ENCODE data around the gene NLN. TPM values are rescaled to one million over a fixed set of nuclear protein-coding genes. Genes with fewer than 3 reads are reported as not detected.
"Not testable (repeated sequence)": the region's sequence is repeated elsewhere in the genome, so short reads cannot be mapped to it uniquely, and the experiment has no call there.

Gene NLN
- 10 to 100 TPM; 13.3 to 23.6 (median 22.2) TPM for total RNA-seq
- long read RNA-seq, donor 1, full-length matches to known transcripts = 6 of 19 reads
- long read RNA-seq, donor 1, partial matches to known transcripts = 3 of 19 reads
- long read RNA-seq, donor 1, other reads (novel, unspliced or antisense) = 10 of 19 reads
- long read RNA-seq, donor 2, full-length matches to known transcripts = 10 of 19 reads
- long read RNA-seq, donor 2, partial matches to known transcripts = 1 of 19 reads
- long read RNA-seq, donor 2, other reads (novel, unspliced or antisense) = 8 of 19 reads

GRCh38 chr5:65721720-65722574 is at the start of gene NLN, which contains the start of gene SGTB:
Gene NLN (plus strand): TSS chr5:65722205. CDS start chr5:65722374, 169 bp downstream.
Gene SGTB (minus strand): TSS chr5:65722109. CDS start chr5:65720807, 1,302 bp downstream.
- intact Hi-C loops (cut with DNase I, micrococcal nuclease) = no loop called here
- H3K4me1 ChIP-seq (ENCODE audit: low read depth) = no peaks in the 10 kb centered on the region
- H3K36me3 ChIP-seq (ENCODE audit: low read depth) = no peaks in the 10 kb centered on the region
- peak; percentile 99 for ATAC-seq
- H3K4me3 ChIP-seq = peak within 1 kb of the TSS; percentile 68
- no peaks in the 10 kb centered on the region for H3K9me3 ChIP-seq
- peak; percentile 91 to 94 (median 92) for DNase-seq
- no peak for TF ChIP-seq CTCF (IDR thresholded peaks at IDR 0.05)

- TF ChIP-seq CTCF (IDR thresholded peaks at IDR 0.05) = no peak
- intact Hi-C loops (cut with DNase I, micrococcal nuclease) = no loop called here
- H3K36me3 ChIP-seq (ENCODE audit: low read depth) = no peaks in the 10 kb centered on the region
- no peaks in the 10 kb centered on the region for H3K9me3 ChIP-seq
- no peaks in the 10 kb centered on the region for H3K4me1 ChIP-seq (ENCODE audit: low read depth)
- no peak overlapping the region for H3K4me3 ChIP-seq
- ATAC-seq (no peak), DNase-seq (no peak)
Observed at GRCh38 chr5:65672796-65673195, 49.2 kb upstream of the NLN start.

- H3K4me3 ChIP-seq = no peak overlapping the region
- DNase-seq (no peak), ATAC-seq (no peak)
- no peak for TF ChIP-seq CTCF (IDR thresholded peaks at IDR 0.05)
- H3K36me3 ChIP-seq (ENCODE audit: low read depth) = no peaks in the 10 kb centered on the region
- intact Hi-C loops (cut with DNase I, micrococcal nuclease) = no loop called here
- H3K9me3 ChIP-seq = no peaks in the 10 kb centered on the region
- H3K4me1 ChIP-seq (ENCODE audit: low read depth) = no peaks in the 10 kb centered on the region
Observed at GRCh38 chr5:65674749-65675148, 47.3 kb upstream of the NLN start.

- H3K4me1 ChIP-seq (ENCODE audit: low read depth); ATAC-seq; DNase-seq; H3K36me3 ChIP-seq (ENCODE audit: low read depth); intact Hi-C loops (cut with DNase I, micrococcal nuclease); H3K9me3 ChIP-seq; H3K4me3 ChIP-seq: not testable (repeated sequence)
Observed at GRCh38 chr5:65676056-65676455, 45.9 kb upstream of the NLN start.

GRCh38 chr5:65682148-65682547 is 39.9 kb upstream of the NLN start:
- intact Hi-C loops (cut with DNase I, micrococcal nuclease) = no loop called here
- Histone ChIP-seq H3K4me1 (ENCODE audit: low read depth) (no peaks in the 10 kb centered on the region), H3K4me3 (no peak overlapping the region), H3K36me3 (ENCODE audit: low read depth) (no peaks in the 10 kb centered on the region), H3K9me3 (no peaks in the 10 kb centered on the region)
- TF ChIP-seq CTCF (IDR thresholded peaks at IDR 0.05) = no peak
- no peak for DNase-seq
- ATAC-seq = no peak

- Histone ChIP-seq H3K4me3 (no peak overlapping the region), H3K9me3 (no peaks in the 10 kb centered on the region), H3K36me3 (ENCODE audit: low read depth) (no peaks in the 10 kb centered on the region), H3K4me1 (ENCODE audit: low read depth) (no peaks in the 10 kb centered on the region)
- DNase-seq = no peak
- intact Hi-C loops (cut with DNase I, micrococcal nuclease) = no loop called here
- no peak for TF ChIP-seq CTCF (IDR thresholded peaks at IDR 0.05)
- no peak for ATAC-seq
Observed at GRCh38 chr5:65693121-65693520, 28.9 kb upstream of the NLN start.

Measured in mucosa of descending colon (tissue), 3 donors.